Transverse colon (tissue), 3 donors: ENCODE measurements around the gene SIM2.

Experiments
- POLR2A ChIP-seq: fragments of 450-650 bp; IDR thresholded peaks from one replicate; pipeline ENCODE4 v1.6.1; 2016; ENCODE audit warnings: antibody characterized with exemption, mild to moderate bottlenecking, moderate library complexity
- TF ChIP-seq, protein P1 (sequence below), 5 experiments: fragments of 200-600 bp in 3 of 5; fragments of 450-650 bp in 2 of 5; sonication (generic) in 3 of 5; IDR thresholded peaks; 1 replicate in 2 of 5; 2 replicates in 3 of 5; pipeline ENCODE4 v1.5.1; 2016 to 2017; ENCODE audit warnings: antibody characterized with exemption in 5 of 5, inconsistent platforms in 3 of 5, mild to moderate bottlenecking in 2 of 5, moderate library complexity in 1 of 5

DNA sequence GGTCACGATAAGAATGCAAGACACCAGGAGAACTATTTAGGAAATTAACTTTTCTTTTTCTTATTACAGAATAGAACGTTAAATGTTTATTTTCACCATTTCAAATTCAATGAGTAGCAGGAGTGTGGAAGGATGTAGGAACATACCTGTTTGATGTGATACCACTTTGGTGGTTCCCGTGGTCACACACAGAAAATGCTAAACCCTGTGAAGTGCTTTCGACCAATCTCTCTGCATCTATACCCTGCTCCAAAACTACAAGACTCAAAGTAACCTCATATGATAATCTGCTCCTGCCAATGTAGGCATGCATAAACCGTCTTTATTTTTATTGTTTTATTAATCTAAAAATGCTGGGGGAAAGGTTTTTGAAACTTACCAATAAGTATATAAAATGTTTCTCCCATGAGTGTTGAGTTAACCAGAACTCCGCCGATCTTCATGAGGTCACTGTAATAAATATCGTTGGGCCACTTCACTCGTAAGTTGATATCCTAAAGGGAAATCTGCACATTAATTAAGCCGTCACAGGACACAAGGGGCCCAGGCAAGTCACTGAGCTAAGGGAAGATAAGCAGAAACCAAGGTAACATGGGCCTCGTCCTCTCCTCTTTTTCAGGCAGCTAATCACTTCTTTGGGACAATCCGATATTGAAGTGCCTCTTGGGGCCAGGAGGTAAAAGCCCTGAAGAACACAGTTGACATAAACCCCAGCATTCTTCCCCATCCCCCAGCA, 60.6 kb downstream of the SIM2 start:
- no peak for TF ChIP-seq POLR2A
- TF ChIP-seq, protein P1, sequence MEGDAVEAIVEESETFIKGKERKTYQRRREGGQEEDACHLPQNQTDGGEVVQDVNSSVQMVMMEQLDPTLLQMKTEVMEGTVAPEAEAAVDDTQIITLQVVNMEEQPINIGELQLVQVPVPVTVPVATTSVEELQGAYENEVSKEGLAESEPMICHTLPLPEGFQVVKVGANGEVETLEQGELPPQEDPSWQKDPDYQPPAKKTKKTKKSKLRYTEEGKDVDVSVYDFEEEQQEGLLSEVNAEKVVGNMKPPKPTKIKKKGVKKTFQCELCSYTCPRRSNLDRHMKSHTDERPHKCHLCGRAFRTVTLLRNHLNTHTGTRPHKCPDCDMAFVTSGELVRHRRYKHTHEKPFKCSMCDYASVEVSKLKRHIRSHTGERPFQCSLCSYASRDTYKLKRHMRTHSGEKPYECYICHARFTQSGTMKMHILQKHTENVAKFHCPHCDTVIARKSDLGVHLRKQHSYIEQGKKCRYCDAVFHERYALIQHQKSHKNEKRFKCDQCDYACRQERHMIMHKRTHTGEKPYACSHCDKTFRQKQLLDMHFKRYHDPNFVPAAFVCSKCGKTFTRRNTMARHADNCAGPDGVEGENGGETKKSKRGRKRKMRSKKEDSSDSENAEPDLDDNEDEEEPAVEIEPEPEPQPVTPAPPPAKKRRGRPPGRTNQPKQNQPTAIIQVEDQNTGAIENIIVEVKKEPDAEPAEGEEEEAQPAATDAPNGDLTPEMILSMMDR (IDR thresholded peaks at IDR 0.05): no peak
